ENCODE measurements around the gene CHD6. TPM values are rescaled to one million over a fixed set of nuclear protein-coding genes. Genes with fewer than 3 reads are reported as not detected.

The CHD6 gene
- total and polyA plus RNA-seq, 2 of the 13 experiments (the other 11 are each of a cell fraction or from before 2014, with no cell fraction given): 14.4 to 52.0 TPM

DNA sequence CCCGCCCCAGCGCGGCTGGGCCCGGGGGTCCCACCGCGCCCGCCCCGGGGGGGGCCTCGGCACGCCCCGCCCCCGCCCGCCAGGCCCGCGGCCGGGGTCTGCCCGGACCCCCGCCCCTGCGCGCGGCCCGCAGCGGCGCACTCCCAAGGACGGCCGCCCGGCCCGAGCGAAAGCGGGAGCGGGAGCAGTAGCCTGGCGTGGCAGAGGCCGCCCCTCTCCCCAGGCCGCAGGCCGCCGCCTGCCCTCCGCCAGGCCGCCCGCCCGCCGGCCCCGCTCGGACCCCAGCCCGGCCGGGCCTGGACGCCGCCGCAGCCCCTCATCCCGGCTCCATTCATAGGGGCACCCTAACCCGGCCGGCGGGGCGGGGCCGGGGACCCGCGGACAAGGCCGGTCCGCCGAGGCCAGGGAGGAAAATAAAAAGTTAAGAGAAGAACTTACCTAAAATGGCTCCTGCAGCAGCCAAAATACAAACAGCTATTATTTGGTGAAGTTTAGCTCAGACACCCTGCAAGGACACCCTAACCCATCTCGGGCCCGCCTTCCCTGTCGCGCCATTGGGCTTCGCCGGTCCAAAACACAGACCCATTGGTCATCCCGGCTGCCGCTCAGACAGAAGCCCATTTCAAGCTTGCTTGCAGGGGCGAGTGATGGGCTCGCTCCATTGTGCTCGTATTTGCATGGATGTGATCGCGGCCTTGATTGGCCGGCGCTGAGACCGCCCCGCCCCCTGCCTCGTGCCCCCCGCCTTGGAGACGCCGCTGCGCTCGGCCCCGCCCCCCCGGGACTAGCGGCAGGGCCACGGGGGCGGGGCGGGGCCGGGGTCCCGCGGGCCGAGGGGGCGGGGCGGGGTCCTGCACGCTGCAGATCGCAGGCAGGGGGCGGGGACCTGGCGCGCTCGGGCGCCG, at the start of gene CHD6 (continued):
- TF ChIP-seq, protein P1, sequence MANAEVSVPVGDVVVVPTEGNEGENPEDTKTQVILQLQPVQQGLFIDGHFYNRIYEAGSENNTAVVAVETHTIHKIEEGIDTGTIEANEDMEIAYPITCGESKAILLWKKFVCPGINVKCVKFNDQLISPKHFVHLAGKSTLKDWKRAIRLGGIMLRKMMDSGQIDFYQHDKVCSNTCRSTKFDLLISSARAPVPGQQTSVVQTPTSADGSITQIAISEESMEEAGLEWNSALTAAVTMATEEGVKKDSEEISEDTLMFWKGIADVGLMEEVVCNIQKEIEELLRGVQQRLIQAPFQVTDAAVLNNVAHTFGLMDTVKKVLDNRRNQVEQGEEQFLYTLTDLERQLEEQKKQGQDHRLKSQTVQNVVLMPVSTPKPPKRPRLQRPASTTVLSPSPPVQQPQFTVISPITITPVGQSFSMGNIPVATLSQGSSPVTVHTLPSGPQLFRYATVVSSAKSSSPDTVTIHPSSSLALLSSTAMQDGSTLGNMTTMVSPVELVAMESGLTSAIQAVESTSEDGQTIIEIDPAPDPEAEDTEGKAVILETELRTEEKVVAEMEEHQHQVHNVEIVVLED (CRISPR knock-in tag; IDR thresholded peaks at IDR 0.05; ENCODE audit: borderline replicate concordance): peak; percentile 57; the same call in 1 of the 2 replicates
- TF ChIP-seq ZNF34 (CRISPR knock-in tag; IDR thresholded peaks at IDR 0.05; ENCODE audit: borderline replicate concordance): peak; percentile 60; the same call in 1 of the 2 replicates
- TF ChIP-seq, protein P2, sequence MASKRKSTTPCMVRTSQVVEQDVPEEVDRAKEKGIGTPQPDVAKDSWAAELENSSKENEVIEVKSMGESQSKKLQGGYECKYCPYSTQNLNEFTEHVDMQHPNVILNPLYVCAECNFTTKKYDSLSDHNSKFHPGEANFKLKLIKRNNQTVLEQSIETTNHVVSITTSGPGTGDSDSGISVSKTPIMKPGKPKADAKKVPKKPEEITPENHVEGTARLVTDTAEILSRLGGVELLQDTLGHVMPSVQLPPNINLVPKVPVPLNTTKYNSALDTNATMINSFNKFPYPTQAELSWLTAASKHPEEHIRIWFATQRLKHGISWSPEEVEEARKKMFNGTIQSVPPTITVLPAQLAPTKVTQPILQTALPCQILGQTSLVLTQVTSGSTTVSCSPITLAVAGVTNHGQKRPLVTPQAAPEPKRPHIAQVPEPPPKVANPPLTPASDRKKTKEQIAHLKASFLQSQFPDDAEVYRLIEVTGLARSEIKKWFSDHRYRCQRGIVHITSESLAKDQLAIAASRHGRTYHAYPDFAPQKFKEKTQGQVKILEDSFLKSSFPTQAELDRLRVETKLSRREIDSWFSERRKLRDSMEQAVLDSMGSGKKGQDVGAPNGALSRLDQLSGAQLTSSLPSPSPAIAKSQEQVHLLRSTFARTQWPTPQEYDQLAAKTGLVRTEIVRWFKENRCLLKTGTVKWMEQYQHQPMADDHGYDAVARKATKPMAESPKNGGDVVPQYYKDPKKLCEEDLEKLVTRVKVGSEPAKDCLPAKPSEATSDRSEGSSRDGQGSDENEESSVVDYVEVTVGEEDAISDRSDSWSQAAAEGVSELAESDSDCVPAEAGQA (IDR thresholded peaks at IDR 0.05; ENCODE audit: low read depth): 0 out of 2 replicates have a peak, but pooled peaks have one; percentile 28
- TF ChIP-seq, protein P2 (CRISPR knock-in tag; IDR thresholded peaks at IDR 0.05; ENCODE audit: borderline replicate concordance): no peak
- TF ChIP-seq MTA3 (CRISPR knock-in tag; IDR thresholded peaks at IDR 0.05): no peak
- peak; percentile 36 for TF ChIP-seq TBL1XR1 (IDR thresholded peaks at IDR 0.05; ENCODE audit: borderline replicate concordance, low read length, partially characterized antibody)
- peak; percentile 33 for TF ChIP-seq HNRNPLL (IDR thresholded peaks at IDR 0.05; ENCODE audit: low read depth, low read length, poor library complexity, severe bottlenecking)
- TF ChIP-seq, protein P3, sequence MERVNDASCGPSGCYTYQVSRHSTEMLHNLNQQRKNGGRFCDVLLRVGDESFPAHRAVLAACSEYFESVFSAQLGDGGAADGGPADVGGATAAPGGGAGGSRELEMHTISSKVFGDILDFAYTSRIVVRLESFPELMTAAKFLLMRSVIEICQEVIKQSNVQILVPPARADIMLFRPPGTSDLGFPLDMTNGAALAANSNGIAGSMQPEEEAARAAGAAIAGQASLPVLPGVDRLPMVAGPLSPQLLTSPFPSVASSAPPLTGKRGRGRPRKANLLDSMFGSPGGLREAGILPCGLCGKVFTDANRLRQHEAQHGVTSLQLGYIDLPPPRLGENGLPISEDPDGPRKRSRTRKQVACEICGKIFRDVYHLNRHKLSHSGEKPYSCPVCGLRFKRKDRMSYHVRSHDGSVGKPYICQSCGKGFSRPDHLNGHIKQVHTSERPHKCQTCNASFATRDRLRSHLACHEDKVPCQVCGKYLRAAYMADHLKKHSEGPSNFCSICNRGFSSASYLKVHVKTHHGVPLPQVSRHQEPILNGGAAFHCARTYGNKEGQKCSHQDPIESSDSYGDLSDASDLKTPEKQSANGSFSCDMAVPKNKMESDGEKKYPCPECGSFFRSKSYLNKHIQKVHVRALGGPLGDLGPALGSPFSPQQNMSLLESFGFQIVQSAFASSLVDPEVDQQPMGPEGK (CRISPR knock-in tag; IDR thresholded peaks at IDR 0.05): peak; percentile 81

Measured in HepG2 (cell line).